Stimulated activated effector memory CD8-positive, alpha-beta T cell treated with anti-CD3 and anti-CD28 coated beads, Interleukin-12 subunit alpha, Interleukin-12 subunit beta, amount 100 ng/mL, for 72 hours (primary cell): ENCODE data around the gene EIF4A2.
A peak's percentile ranks its signal among the peaks of the same experiment; 100 is the strongest.

Experiments
- ATAC-seq: fragments of 150-1000 bp; cut with Tn5 transposase; 2 replicates; pipeline ENCODE4 v1.10.0; 2021
- DNase-seq, 2 donors: peaks; one replicate each; pipeline ENCODE4 v3.0.0; 2021 to 2022; ENCODE audit warnings: low spot score in 2 of 2
- H3K27ac Mint-ChIP-seq: one replicate; pipeline ENCODE4 v1.8.0; 2022; ENCODE audit warnings: mild to moderate bottlenecking, mixed read lengths
- H3K36me3 Mint-ChIP-seq: one replicate; pipeline ENCODE4 v1.8.0; 2022; ENCODE audit warnings: mild to moderate bottlenecking, mixed read lengths
- H3K4me1 Mint-ChIP-seq: one replicate; pipeline ENCODE4 v1.8.0; 2022; ENCODE audit warnings: mixed read lengths
- H3K4me3 Mint-ChIP-seq: one replicate; pipeline ENCODE4 v1.8.0; 2022; ENCODE audit warnings: mild to moderate bottlenecking, mixed read lengths
- H3K9me3 Mint-ChIP-seq: one replicate; pipeline ENCODE4 v1.8.0; 2022; ENCODE audit warnings: mixed read lengths

EIF4A2 gene

GRCh38 chr3:186772701-186773417 lies 10.5 kb upstream of the EIF4A2 start:
- DNase-seq = peak; percentile 53 to 86
- peaks cover 17% of the 10 kb centered on the region for H3K4me1 Mint-ChIP-seq
- ATAC-seq = peak; percentile 96

GRCh38 chr3:186775999-186776398 lies 7.4 kb upstream of the EIF4A2 start:
- no peak overlapping the region for H3K27ac Mint-ChIP-seq
- no peak for ATAC-seq

More at GRCh38 chr3:186772701-186773417, 10.5 kb upstream of the EIF4A2 start:
- peaks cover 6% of the 10 kb centered on the region for H3K36me3 Mint-ChIP-seq
- peak overlapping the region; percentile 85 for H3K4me3 Mint-ChIP-seq
- no peaks in the 10 kb centered on the region for H3K9me3 Mint-ChIP-seq
- peak overlapping the region; percentile 89 for H3K27ac Mint-ChIP-seq

DNA sequence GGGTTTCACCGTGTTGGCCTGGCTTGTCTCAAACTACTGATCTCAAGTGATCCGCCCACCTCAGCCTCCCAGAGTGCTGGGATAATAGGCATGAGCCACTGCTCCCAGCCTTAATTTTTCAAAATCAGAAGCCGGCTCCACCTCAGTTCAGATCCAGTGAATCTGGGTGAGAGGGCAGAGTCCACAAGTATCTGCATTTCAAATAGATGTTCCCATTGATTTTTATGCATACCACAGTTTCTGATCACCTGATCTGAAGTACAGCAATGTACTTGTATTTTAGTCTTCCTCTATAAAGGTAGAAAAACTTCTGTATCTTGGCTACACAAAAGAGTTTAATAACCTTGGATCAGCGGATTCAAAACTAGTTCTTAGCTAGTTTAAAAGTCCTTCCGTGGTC lies 4.2 kb upstream of the EIF4A2 start:
- no peak for ATAC-seq
- no peaks in the 10 kb centered on the region for H3K9me3 Mint-ChIP-seq
- peaks cover 21% of the 10 kb centered on the region for H3K36me3 Mint-ChIP-seq
- H3K4me1 Mint-ChIP-seq = peaks cover 11% of the 10 kb centered on the region
- no peak overlapping the region for H3K27ac Mint-ChIP-seq
- no peak overlapping the region for H3K4me3 Mint-ChIP-seq
- no peak for DNase-seq

More at GRCh38 chr3:186775999-186776398, 7.4 kb upstream of the EIF4A2 start:
- Mint-ChIP-seq H3K4me1 (peaks cover 17% of the 10 kb centered on the region), H3K4me3 (no peak overlapping the region), H3K36me3 (peaks cover 6% of the 10 kb centered on the region), H3K9me3 (no peaks in the 10 kb centered on the region)
- DNase-seq = no peak

- Mint-ChIP-seq H3K4me3 (peak overlapping the region; percentile 96), H3K27ac (peak overlapping the region; percentile 100), H3K4me1 (peaks cover 37% of the 10 kb centered on the region), H3K9me3 (no peaks in the 10 kb centered on the region), H3K36me3 (peaks cover 55% of the 10 kb centered on the region)
- ATAC-seq (no peak), DNase-seq (no peak)
These were observed 777 bp upstream of the EIF4A2 start for GRCh38 chr3:186782542-186783057.

DNA sequence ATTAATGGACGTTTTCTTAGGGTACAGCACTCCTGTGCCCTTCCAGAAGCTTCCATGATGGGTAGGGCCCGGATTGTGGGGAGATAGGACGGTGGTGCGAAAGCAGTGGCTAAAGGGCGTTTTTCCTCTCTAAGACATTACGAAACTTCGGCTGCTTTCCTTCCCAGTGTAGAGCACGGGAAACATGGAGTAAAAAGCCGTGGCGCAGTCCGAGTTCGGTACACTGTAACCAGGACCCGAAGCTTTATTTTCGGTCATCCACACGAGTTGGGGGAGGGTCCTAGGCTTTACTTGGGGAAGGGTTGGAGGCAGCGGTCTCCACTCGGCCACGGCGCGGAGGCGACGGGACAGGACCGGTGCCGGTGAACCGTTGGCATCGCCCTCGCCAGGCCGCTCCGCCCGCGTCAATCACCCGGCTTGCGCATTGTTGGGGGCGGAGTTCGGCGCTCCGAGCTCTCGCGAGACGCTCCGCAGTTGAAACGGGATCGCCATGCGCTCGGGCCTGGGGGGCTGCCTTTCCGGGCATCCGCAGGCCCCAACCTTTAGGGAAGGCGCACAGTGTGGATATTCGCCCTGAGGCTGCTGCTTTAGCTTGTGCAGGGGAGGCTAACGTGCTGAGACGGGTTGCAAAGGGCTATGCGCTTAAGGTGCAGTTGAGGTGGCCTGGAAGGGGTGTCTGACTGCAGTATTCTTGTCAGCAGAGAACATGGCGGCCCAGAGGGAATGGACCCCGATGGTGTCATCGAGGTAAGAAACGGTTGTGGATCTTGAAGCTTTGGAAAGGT lies 546 bp downstream of the EIF4A2 start:
- H3K27ac Mint-ChIP-seq = peak overlapping the region; percentile 100
- DNase-seq = peak; percentile 74 to 93
- peak overlapping the region; percentile 96 for H3K4me3 Mint-ChIP-seq
- H3K9me3 Mint-ChIP-seq = no peaks in the 10 kb centered on the region
- peaks cover 68% of the 10 kb centered on the region for H3K36me3 Mint-ChIP-seq
- H3K4me1 Mint-ChIP-seq = peaks cover 51% of the 10 kb centered on the region
- peak; percentile 74 for ATAC-seq

GRCh38 chr3:186784820-186785494 lies 1.6 kb downstream of the EIF4A2 start:
- H3K4me3 Mint-ChIP-seq = peak overlapping the region; percentile 96
- DNase-seq (no peak), ATAC-seq (no peak)
- H3K9me3 Mint-ChIP-seq = no peaks in the 10 kb centered on the region
- H3K36me3 Mint-ChIP-seq = peaks cover 78% of the 10 kb centered on the region
- H3K4me1 Mint-ChIP-seq = peaks cover 54% of the 10 kb centered on the region
- peak overlapping the region; percentile 100 for H3K27ac Mint-ChIP-seq

GRCh38 chr3:186785495-186786018 lies 2.2 kb downstream of the EIF4A2 start:
- peaks cover 56% of the 10 kb centered on the region for H3K4me1 Mint-ChIP-seq
- H3K9me3 Mint-ChIP-seq = no peaks in the 10 kb centered on the region
- no peak for ATAC-seq

GRCh38 chr3:186786922-186787321 lies 3.5 kb downstream of the EIF4A2 start:
- ATAC-seq (no peak), DNase-seq (no peak)
- Mint-ChIP-seq H3K4me1 (peaks cover 60% of the 10 kb centered on the region), H3K4me3 (peak overlapping the region; percentile 96), H3K36me3 (peaks cover 98% of the 10 kb centered on the region), H3K27ac (peak overlapping the region; percentile 100), H3K9me3 (no peaks in the 10 kb centered on the region)

More at GRCh38 chr3:186785495-186786018, 2.2 kb downstream of the EIF4A2 start:
- peak overlapping the region; percentile 96 for H3K4me3 Mint-ChIP-seq
- H3K36me3 Mint-ChIP-seq = peaks cover 84% of the 10 kb centered on the region
- no peak for DNase-seq
- H3K27ac Mint-ChIP-seq = peak overlapping the region; percentile 100

- no peak for ATAC-seq
- peaks cover 60% of the 10 kb centered on the region for H3K4me1 Mint-ChIP-seq
- DNase-seq = no peak
- H3K4me3 Mint-ChIP-seq = peak overlapping the region; percentile 96
- H3K9me3 Mint-ChIP-seq = no peaks in the 10 kb centered on the region
- peaks cover 100% of the 10 kb centered on the region for H3K36me3 Mint-ChIP-seq
- H3K27ac Mint-ChIP-seq = peak overlapping the region; percentile 100
These were observed 4.5 kb downstream of the EIF4A2 start for GRCh38 chr3:186787642-186788481.

DNA sequence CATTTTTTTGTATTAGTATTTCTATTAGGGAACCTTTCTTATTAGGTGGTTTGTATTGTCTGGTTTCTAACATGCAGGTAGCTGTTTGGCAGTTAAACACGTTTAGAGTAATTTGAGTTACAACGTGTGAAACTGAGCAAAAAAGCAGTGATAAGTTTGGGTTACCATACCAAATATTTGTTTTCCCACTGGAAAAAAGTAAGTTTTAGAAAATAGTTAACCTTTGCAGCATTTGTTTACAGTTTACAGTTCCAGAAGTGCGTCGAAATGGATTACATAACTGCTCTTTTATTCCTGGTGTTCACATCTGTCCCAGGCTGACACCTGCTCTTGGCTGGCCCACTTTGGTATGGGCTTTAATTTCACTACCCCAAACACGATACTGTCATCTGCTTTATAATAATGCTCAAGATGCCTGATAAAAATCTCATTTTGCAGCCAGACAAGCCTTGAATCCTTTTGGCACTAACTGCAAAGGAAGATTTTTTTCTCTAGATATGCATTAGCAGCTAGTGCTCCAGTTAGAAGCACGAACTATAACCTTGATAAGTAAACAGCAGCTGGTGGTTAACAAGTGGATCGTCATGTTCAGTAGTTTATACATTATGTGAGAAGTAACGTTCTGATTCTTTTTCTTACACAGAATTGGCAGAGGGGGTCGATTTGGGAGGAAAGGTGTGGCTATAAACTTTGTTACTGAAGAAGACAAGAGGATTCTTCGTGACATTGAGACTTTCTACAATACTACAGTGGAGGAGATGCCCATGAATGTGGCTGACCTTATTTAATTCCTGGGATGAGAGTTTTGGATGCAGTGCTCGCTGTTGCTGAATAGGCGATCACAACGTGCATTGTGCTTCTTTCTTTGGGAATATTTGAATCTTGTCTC lies 5.3 kb downstream of the EIF4A2 start:
- Mint-ChIP-seq H3K36me3 (peaks cover 100% of the 10 kb centered on the region), H3K27ac (peak overlapping the region; percentile 100), H3K4me1 (peaks cover 54% of the 10 kb centered on the region), H3K9me3 (no peaks in the 10 kb centered on the region), H3K4me3 (peak overlapping the region; percentile 96)
- ATAC-seq (no peak), DNase-seq (no peak)

DNA sequence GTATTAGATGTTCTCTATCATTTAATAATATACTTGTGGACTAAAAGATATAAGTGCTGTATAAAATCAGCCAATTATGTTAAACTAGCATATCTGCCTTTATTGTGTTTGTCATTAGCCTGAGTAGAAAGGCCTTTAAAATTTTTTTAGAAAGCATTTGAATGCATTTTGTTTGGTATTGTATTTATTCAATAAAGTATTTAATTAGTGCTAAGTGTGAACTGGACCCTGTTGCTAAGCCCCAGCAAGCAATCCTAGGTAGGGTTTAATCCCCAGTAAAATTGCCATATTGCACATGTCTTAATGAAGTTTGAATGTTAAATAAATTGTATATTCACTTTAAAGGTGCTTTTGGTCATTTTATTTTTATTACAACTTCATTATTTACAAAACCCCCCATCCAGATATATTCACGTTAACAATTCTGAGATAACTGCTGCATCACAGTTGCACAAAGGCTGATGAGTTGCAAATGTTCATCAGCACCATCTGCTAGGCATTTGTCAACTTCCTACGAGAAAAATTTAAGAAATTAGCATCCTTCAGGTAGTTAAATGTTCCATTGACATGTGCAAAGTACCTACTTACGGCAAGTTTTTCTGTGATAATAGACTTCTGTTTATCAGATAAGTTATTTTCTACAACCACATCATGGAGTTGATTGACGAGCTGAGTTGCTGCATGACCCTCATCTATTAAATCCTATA lies 6.3 kb downstream of the EIF4A2 start:
- no peaks in the 10 kb centered on the region for H3K9me3 Mint-ChIP-seq
- peaks cover 100% of the 10 kb centered on the region for H3K36me3 Mint-ChIP-seq
- H3K4me1 Mint-ChIP-seq = peaks cover 46% of the 10 kb centered on the region
- ATAC-seq (peak; percentile 22), DNase-seq (no peak)
- H3K4me3 Mint-ChIP-seq = no peak overlapping the region
- peak overlapping the region; percentile 100 for H3K27ac Mint-ChIP-seq

DNA sequence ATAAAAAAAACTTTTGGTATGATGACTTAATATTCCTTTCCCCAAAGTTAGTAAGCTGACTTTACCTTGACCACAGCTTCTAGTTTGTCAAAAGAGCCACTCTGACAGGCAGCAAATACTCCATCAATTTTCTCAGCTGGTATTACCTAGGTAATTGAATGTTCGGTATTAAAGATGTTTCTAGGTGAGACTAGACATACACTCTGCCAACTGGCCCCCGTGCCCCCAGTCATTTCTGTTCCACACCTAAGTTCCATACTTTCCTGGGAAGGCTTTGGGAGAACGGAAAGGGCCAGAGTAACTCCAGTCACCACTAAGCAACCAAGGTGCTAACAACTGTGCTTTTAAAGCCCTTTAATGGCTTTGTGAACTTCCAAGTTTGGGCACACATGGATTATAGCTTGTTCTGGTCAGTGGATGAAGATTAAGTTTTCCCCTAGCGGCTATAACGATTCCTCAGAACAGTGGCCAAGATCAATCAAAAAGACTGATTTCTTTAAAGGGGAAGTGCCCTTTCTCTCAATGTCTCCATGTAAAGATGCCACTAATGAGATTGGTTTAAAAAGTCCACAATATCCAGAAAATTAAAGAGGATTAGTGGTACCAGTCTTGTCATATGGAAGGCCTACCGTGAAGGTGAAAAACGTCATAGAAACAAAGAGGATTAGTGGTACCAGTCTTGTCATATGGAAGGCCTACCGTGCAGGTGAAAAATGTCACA lies 7.0 kb downstream of the EIF4A2 start:
- Mint-ChIP-seq H3K4me3 (no peak overlapping the region), H3K36me3 (peaks cover 100% of the 10 kb centered on the region), H3K9me3 (no peaks in the 10 kb centered on the region), H3K4me1 (peaks cover 41% of the 10 kb centered on the region), H3K27ac (peak overlapping the region; percentile 100)
- DNase-seq (no peak), ATAC-seq (peak; percentile 43)
